Stimulated activated CD4-positive, alpha-beta T cell treated with anti-CD3 and anti-CD28 coated beads, Interleukin-4, amount 100 ng/mL, for 24 hours (primary cell): ENCODE data around the gene ITPRIP.

Experiments used
- DNase-seq: peaks from one replicate; pipeline ENCODE4 v3.0.0-alpha.2; 2020

ITPRIP gene

GRCh38 chr10:104337985-104338735 is at the start of gene ITPRIP:
Gene ITPRIP (minus strand): TSS chr10:104338465. CDS start chr10:104316051, 22,414 bp downstream.
- DNase-seq: peak; percentile 76

- no peak for DNase-seq
Measured at GRCh38 chr10:104387130-104387888, 49.0 kb upstream of the ITPRIP start.

- DNase-seq: no peak
Measured at GRCh38 chr10:104380336-104380735, 42.1 kb upstream of the ITPRIP start.

GRCh38 chr10:104376784-104377300 is 38.6 kb upstream of the ITPRIP start:
- no peak for DNase-seq

GRCh38 chr10:104374591-104374990 is 36.3 kb upstream of the ITPRIP start:
- DNase-seq: no peak

GRCh38 chr10:104371753-104372152 is 33.5 kb upstream of the ITPRIP start:
- DNase-seq: no peak

- DNase-seq: no peak
Measured at GRCh38 chr10:104368381-104368780, 30.1 kb upstream of the ITPRIP start.

GRCh38 chr10:104367904-104368303 is 29.6 kb upstream of the ITPRIP start:
- DNase-seq: no peak

GRCh38 chr10:104359811-104360210 is 21.5 kb upstream of the ITPRIP start:
- DNase-seq: no peak

GRCh38 chr10:104353325-104354048 is 15.2 kb upstream of the ITPRIP start, which contains the start of gene CFAP58:
Gene CFAP58 (plus strand): TSS chr10:104353833. CDS start chr10:104353898, 65 bp downstream.
- DNase-seq: peak; percentile 89

- DNase-seq: no peak
Measured at GRCh38 chr10:104351919-104352318, 13.7 kb upstream of the ITPRIP start.

GRCh38 chr10:104351061-104351702 is 12.9 kb upstream of the ITPRIP start:
- no peak for DNase-seq

GRCh38 chr10:104350127-104350635 is 11.9 kb upstream of the ITPRIP start:
- no peak for DNase-seq

GRCh38 chr10:104349623-104350126 is 11.4 kb upstream of the ITPRIP start:
- DNase-seq: no peak

- no peak for DNase-seq
Measured at GRCh38 chr10:104348601-104349000, 10.3 kb upstream of the ITPRIP start.

GRCh38 chr10:104347295-104348045 is 9.2 kb upstream of the ITPRIP start:
- no peak for DNase-seq

GRCh38 chr10:104345941-104346340 is 7.7 kb upstream of the ITPRIP start:
- DNase-seq: no peak

- DNase-seq: no peak
Measured at GRCh38 chr10:104345515-104345914, 7.2 kb upstream of the ITPRIP start.

- no peak for DNase-seq
Measured at GRCh38 chr10:104344219-104344618, 6.0 kb upstream of the ITPRIP start.

- no peak for DNase-seq
Measured at GRCh38 chr10:104342941-104343411, 4.7 kb upstream of the ITPRIP start.

- DNase-seq: no peak
Measured at GRCh38 chr10:104340641-104341040, 2.4 kb upstream of the ITPRIP start.
